ENCODE data around the gene SQSTM1. TPM values are rescaled to one million over a fixed set of nuclear protein-coding genes. Genes with fewer than 3 reads are reported as not detected.
A peak's percentile ranks its signal among the peaks of the same experiment; 100 is the strongest.

Gene SQSTM1
- total RNA-seq, 1 experiment from 2014 or later = 78.5 TPM

DNA sequence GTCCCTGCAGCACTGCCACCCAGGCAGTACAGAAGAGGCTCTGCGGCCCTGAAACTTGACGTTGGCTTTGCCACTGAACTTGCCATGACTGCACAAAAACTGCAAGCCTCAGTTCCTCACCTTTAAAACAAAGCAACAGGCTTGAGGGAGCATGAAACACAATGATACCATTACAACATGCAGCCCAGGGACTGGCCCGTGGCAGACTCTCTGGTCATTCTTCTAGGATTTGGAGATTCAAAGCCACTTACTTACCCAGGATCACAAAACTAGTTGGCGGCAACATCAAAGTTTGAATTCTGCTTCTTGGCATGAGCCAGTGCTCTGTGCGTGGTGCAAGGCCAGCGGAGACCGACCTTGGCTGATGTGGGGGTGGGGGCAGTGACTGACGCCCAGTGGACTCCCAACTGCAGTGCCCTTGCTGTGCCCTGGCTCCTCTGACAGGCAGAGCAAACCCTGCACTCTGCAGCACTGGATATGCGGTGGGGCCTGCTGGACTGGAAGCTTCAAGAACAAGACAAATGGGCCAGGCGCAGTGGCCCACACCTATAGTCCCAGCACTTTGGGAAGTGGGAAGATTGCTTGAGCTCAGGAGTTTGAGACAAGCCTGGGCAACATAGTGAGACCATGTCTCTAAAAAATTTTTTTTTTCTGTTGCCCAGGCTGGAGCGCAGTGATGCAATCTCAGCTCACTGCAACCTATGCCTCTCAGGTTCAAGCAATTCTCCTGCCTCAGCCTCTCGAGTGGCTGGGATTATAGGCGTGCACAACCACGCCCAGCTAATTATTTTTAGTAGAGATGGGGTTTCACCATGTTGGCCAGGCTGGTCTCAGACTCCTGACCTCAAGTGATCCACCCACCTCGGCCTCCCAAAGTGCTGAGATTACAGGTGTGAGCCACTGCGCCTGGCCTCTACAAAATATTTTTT lies 18.9 kb downstream of the SQSTM1 start:
- Mint-ChIP-seq H3K27ac (no peak overlapping the region), H3K36me3 (peaks cover 75% of the 10 kb centered on the region)

DNA sequence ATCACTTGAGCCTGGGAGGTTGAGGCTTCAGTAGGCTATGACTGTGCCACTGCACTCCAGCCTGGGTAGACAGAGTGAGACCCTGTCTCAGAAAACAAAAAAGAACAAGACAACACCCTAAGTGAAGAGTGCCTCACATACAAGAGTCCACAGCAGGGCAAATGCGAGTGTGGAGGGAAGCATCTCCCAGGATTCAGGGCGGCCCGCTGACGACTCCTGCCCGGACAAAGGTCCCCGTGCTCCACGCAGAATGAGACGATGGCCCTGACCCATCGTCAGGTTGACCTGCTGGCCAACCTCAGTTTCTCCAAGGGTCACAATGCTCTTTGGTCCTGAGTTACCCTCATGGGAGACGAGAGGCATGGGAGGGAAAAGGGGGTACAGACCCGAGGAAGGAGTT lies 19.6 kb downstream of the SQSTM1 start:
- Mint-ChIP-seq H3K9me3 (peaks cover 12% of the 10 kb centered on the region), H3K36me3 (peaks cover 77% of the 10 kb centered on the region), H3K4me3 (no peak overlapping the region), H3K27me3 (ENCODE audit: low read depth) (no peaks in the 10 kb centered on the region; the same call in 1 of the 2 replicates), H3K4me1 (no peaks in the 10 kb centered on the region), H3K27ac (peak overlapping the region; percentile 60; the same call in 1 of the 2 replicates)
- ChIA-PET POLR2A (no interaction called here), CTCF (interaction anchor here (0.9 kb wide), 1 partner anchor 77 kb away, joined by 3 read pairs; no protein-coding TSS in a partner anchor)
- TF ChIP-seq, protein P1, sequence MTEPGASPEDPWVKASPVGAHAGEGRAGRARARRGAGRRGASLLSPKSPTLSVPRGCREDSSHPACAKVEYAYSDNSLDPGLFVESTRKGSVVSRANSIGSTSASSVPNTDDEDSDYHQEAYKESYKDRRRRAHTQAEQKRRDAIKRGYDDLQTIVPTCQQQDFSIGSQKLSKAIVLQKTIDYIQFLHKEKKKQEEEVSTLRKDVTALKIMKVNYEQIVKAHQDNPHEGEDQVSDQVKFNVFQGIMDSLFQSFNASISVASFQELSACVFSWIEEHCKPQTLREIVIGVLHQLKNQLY (CRISPR knock-in tag; IDR thresholded peaks at IDR 0.05) = no peak
- DNase-seq (ENCODE audit: low spot score) (no peak), ATAC-seq (no peak)

More for the DNA sequence above, 18.9 kb downstream of the SQSTM1 start:
- no peak for ATAC-seq
- H3K4me1 Mint-ChIP-seq = no peaks in the 10 kb centered on the region
- CTCF ChIA-PET = interaction anchor here (0.9 kb wide), 1 partner anchor 76 kb away, joined by 3 read pairs; no protein-coding TSS in a partner anchor
- no peaks in the 10 kb centered on the region; the same call in 1 of the 2 replicates for H3K27me3 Mint-ChIP-seq (ENCODE audit: low read depth)
- DNase-seq (ENCODE audit: low spot score) = no peak
- peaks cover 7% of the 10 kb centered on the region for H3K9me3 Mint-ChIP-seq
- POLR2A ChIA-PET = no interaction called here
- TF ChIP-seq NFATC4 (CRISPR knock-in tag; IDR thresholded peaks at IDR 0.05) (no peak), ZNF416 (CRISPR knock-in tag; IDR thresholded peaks at IDR 0.05) (no peak), FOXP1 (CRISPR knock-in tag; IDR thresholded peaks at IDR 0.05; ENCODE audit: borderline replicate concordance) (no peak), ATF1 (CRISPR knock-in tag; IDR thresholded peaks at IDR 0.05) (no peak), ZNF423 (CRISPR knock-in tag; IDR thresholded peaks at IDR 0.05) (no peak), SP1 (CRISPR knock-in tag; conservative IDR thresholded peaks at IDR 0.05) (no peak), GRHL2 (CRISPR knock-in tag; IDR thresholded peaks at IDR 0.05; ENCODE audit: insufficient replicate concordance, severe bottlenecking) (no peak)
- TF ChIP-seq, protein P2, sequence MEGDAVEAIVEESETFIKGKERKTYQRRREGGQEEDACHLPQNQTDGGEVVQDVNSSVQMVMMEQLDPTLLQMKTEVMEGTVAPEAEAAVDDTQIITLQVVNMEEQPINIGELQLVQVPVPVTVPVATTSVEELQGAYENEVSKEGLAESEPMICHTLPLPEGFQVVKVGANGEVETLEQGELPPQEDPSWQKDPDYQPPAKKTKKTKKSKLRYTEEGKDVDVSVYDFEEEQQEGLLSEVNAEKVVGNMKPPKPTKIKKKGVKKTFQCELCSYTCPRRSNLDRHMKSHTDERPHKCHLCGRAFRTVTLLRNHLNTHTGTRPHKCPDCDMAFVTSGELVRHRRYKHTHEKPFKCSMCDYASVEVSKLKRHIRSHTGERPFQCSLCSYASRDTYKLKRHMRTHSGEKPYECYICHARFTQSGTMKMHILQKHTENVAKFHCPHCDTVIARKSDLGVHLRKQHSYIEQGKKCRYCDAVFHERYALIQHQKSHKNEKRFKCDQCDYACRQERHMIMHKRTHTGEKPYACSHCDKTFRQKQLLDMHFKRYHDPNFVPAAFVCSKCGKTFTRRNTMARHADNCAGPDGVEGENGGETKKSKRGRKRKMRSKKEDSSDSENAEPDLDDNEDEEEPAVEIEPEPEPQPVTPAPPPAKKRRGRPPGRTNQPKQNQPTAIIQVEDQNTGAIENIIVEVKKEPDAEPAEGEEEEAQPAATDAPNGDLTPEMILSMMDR (IDR thresholded peaks at IDR 0.05) = no peak
- TF ChIP-seq, protein P1 (CRISPR knock-in tag; IDR thresholded peaks at IDR 0.05) = no peak
- TF ChIP-seq, protein P3, sequence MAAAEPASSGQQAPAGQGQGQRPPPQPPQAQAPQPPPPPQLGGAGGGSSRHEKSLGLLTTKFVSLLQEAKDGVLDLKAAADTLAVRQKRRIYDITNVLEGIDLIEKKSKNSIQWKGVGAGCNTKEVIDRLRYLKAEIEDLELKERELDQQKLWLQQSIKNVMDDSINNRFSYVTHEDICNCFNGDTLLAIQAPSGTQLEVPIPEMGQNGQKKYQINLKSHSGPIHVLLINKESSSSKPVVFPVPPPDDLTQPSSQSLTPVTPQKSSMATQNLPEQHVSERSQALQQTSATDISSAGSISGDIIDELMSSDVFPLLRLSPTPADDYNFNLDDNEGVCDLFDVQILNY (CRISPR knock-in tag; IDR thresholded peaks at IDR 0.05) = no peak
- TF ChIP-seq, protein P4, sequence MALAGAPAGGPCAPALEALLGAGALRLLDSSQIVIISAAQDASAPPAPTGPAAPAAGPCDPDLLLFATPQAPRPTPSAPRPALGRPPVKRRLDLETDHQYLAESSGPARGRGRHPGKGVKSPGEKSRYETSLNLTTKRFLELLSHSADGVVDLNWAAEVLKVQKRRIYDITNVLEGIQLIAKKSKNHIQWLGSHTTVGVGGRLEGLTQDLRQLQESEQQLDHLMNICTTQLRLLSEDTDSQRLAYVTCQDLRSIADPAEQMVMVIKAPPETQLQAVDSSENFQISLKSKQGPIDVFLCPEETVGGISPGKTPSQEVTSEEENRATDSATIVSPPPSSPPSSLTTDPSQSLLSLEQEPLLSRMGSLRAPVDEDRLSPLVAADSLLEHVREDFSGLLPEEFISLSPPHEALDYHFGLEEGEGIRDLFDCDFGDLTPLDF (CRISPR knock-in tag; IDR thresholded peaks at IDR 0.05) = no peak
- TF ChIP-seq, protein P5, sequence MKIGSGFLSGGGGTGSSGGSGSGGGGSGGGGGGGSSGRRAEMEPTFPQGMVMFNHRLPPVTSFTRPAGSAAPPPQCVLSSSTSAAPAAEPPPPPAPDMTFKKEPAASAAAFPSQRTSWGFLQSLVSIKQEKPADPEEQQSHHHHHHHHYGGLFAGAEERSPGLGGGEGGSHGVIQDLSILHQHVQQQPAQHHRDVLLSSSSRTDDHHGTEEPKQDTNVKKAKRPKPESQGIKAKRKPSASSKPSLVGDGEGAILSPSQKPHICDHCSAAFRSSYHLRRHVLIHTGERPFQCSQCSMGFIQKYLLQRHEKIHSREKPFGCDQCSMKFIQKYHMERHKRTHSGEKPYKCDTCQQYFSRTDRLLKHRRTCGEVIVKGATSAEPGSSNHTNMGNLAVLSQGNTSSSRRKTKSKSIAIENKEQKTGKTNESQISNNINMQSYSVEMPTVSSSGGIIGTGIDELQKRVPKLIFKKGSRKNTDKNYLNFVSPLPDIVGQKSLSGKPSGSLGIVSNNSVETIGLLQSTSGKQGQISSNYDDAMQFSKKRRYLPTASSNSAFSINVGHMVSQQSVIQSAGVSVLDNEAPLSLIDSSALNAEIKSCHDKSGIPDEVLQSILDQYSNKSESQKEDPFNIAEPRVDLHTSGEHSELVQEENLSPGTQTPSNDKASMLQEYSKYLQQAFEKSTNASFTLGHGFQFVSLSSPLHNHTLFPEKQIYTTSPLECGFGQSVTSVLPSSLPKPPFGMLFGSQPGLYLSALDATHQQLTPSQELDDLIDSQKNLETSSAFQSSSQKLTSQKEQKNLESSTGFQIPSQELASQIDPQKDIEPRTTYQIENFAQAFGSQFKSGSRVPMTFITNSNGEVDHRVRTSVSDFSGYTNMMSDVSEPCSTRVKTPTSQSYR (CRISPR knock-in tag; IDR thresholded peaks at IDR 0.05) = no peak
- no peak overlapping the region for H3K4me3 Mint-ChIP-seq

Data from WTC11 (cell line).